Suprapubic skin (tissue), 4 donors: Measurements from ENCODE around the gene LTBR.

Experiments used
- EP300 ChIP-seq: sonication (generic); formaldehyde crosslinking; IDR thresholded peaks from one replicate; pipeline ENCODE4 v1.6.1; 2017; ENCODE audit warnings: antibody characterized with exemption
- POLR2A ChIP-seq, 2 donors: fragments of 450-650 bp; IDR thresholded peaks; one replicate each; pipeline ENCODE4 v1.6.1; 2017; ENCODE audit warnings: antibody characterized with exemption in 2 of 2, mild to moderate bottlenecking in 2 of 2, moderate library complexity in 2 of 2
- POLR2AphosphoS5 ChIP-seq, 3 donors: sonication (generic); formaldehyde crosslinking; IDR thresholded peaks; one replicate each; pipeline ENCODE4 v1.6.1; 2017; ENCODE audit warnings: antibody characterized with exemption in 3 of 3
- TF ChIP-seq, protein P1 (sequence below), 2 donors: fragments of 200-600 bp in 1 of 2; fragments of 450-650 bp in 1 of 2; sonication (generic) in 1 of 2; IDR thresholded peaks; one replicate each; pipeline ENCODE4 v1.5.1; 2016 to 2019; ENCODE audit warnings: antibody characterized with exemption in 2 of 2, mild to moderate bottlenecking in 1 of 2, moderate library complexity in 1 of 2

DNA sequence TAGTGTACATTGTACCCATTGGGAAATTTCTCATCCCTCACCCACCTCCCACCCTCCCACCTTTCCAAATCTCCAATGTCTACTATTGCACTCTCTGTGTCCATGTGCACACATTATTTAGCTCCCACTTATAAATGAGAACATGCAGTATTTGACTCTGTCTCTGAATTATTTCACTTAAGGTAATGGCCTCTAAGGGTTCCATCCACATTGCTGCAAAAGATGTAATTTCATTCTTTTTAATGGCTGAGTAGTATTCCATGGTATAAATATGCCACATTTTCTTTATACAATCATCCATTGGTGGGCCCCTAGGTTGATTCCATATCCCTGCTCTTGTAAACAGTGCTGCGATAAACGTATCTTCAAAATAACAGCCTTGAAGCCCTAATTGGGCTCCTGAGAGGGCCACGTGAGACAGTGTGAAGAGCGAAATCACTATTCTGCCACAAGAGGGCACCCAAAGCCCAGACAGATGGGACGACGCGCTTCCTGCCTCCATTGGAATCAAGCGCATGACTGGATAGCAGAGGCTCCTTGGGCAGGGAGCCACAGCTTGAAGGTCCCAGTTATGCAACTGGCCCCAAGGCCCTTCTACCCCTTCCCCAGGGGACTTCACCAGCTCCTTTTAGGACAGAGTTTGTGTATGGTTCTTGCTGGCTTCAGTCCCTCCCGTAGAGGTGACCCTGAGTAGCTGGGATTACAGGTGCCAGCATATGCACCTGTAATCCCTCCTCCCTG is 39.5 kb downstream of the LTBR start:
- peak in 2 of 3 donors; percentile 28 to 74 for TF ChIP-seq POLR2AphosphoS5 (IDR thresholded peaks at IDR 0.05)
- no peak for TF ChIP-seq POLR2A (IDR thresholded peaks at IDR 0.05)
- TF ChIP-seq, protein P1, sequence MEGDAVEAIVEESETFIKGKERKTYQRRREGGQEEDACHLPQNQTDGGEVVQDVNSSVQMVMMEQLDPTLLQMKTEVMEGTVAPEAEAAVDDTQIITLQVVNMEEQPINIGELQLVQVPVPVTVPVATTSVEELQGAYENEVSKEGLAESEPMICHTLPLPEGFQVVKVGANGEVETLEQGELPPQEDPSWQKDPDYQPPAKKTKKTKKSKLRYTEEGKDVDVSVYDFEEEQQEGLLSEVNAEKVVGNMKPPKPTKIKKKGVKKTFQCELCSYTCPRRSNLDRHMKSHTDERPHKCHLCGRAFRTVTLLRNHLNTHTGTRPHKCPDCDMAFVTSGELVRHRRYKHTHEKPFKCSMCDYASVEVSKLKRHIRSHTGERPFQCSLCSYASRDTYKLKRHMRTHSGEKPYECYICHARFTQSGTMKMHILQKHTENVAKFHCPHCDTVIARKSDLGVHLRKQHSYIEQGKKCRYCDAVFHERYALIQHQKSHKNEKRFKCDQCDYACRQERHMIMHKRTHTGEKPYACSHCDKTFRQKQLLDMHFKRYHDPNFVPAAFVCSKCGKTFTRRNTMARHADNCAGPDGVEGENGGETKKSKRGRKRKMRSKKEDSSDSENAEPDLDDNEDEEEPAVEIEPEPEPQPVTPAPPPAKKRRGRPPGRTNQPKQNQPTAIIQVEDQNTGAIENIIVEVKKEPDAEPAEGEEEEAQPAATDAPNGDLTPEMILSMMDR (IDR thresholded peaks at IDR 0.05) = peak; percentile 83 to 90
- TF ChIP-seq EP300 = no peak
